ENCODE data around the gene CLDN9. TPM values are rescaled to one million over a fixed set of nuclear protein-coding genes. Genes with fewer than 3 reads are reported as not detected.
A peak's percentile ranks its signal among the peaks of the same experiment; 100 is the strongest.

The CLDN9 gene
- total and polyA plus RNA-seq, 3 donors from 2014 or later = 0.34 to 0.39 (median 0.37) TPM

DNA sequence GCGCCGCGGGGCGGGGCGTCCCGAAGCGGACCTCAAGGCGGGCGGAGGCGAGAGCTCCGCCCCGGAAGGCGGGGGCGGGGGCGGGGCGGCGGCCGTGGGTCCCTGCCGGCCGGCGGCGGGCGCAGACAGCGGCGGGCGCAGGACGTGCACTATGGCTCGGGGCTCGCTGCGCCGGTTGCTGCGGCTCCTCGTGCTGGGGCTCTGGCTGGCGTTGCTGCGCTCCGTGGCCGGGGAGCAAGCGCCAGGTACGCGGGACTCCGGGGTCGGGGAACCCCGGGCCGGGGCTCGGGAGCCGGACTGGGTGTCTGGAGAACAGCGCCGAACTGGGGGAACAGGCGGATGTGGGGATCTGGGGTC, 7.5 kb downstream of the CLDN9 start, which contains the start of gene TNFRSF12A:
TNFRSF12A (plus strand) TSS at position 122 of the 357 bp plus-strand sequence; CDS start at position 152, 30 bp downstream.
- Histone ChIP-seq H3K27ac (peak within 1 kb of the TSS; percentile 66 to 72), H3K4me1 (peaks cover 35% of the 10 kb centered on the region), H3K36me3 (ENCODE audit: low read depth, missing control alignments) (no peaks in the 10 kb centered on the region), H3K27me3 (no peaks in the 10 kb centered on the region), H3K9me3 (no peaks in the 10 kb centered on the region), H3K4me3 (peak within 1 kb of the TSS; percentile 46 to 63)
- DNase-seq = peak; percentile 78
- TF ChIP-seq, protein P1, sequence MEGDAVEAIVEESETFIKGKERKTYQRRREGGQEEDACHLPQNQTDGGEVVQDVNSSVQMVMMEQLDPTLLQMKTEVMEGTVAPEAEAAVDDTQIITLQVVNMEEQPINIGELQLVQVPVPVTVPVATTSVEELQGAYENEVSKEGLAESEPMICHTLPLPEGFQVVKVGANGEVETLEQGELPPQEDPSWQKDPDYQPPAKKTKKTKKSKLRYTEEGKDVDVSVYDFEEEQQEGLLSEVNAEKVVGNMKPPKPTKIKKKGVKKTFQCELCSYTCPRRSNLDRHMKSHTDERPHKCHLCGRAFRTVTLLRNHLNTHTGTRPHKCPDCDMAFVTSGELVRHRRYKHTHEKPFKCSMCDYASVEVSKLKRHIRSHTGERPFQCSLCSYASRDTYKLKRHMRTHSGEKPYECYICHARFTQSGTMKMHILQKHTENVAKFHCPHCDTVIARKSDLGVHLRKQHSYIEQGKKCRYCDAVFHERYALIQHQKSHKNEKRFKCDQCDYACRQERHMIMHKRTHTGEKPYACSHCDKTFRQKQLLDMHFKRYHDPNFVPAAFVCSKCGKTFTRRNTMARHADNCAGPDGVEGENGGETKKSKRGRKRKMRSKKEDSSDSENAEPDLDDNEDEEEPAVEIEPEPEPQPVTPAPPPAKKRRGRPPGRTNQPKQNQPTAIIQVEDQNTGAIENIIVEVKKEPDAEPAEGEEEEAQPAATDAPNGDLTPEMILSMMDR (IDR thresholded peaks at IDR 0.05) = no peak
- no peak for TF ChIP-seq POLR2A (IDR thresholded peaks at IDR 0.05)
- WGBS, 2 donors = 2% methylated on average over 21 of the region's 49 CpGs; no CpG with 5 or more reads in 1 of the 2 donors
- intact Hi-C loops (cut with DNase I; ENCODE audit: low total_unique reads) = no loop called here

DNA sequence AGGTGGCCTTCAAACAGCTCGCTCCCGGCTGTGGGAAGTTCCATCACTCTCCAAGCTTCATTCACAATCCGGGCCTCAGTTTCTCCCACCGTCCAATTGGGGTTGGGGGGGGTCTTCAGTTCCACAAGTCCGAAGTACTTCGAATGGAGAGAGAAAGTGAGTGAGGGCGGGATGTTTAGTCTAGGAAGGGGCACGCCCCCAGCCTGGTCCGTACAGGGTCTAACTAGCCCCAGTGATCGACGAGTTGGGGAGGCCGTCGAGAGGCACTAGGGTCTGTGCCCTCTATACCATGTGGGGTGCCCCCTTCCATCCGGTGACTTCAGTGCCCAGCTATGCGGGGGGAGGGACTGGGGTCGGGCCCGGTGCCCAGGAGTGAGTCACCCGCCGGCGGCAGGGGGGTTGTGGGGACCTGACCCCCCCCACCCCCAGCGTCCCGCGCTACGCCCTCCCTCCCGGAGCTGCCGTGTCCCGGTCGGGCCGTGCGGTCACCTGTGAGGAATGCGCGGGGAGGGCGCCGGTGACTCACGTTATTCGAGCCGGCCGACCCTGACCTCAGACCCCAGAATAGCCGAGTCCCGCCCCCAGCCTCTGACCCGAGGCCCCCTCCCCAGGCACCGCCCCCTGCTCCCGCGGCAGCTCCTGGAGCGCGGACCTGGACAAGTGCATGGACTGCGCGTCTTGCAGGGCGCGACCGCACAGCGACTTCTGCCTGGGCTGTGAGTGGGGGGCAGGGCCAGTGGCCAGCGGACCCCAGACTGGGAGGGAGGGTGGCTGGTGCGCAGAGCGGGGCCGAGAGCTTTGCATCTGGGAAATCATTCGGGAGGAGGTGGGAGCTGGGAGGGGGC, 8.1 kb downstream of the CLDN9 start:
- no peaks in the 10 kb centered on the region for H3K27me3 ChIP-seq
- peak overlapping the region; percentile 66 to 72 for H3K27ac ChIP-seq
- peaks cover 35% of the 10 kb centered on the region for H3K4me1 ChIP-seq
- TF ChIP-seq, protein P1 (IDR thresholded peaks at IDR 0.05) = no peak
- TF ChIP-seq POLR2A (IDR thresholded peaks at IDR 0.05) = no peak
- H3K36me3 ChIP-seq (ENCODE audit: low read depth, missing control alignments) = no peaks in the 10 kb centered on the region
- 0 to 2% methylated on average over 10 to 34 of the region's 57 CpGs for WGBS, 2 donors
- peak overlapping the region; percentile 46 to 63 for H3K4me3 ChIP-seq
- H3K9me3 ChIP-seq = no peaks in the 10 kb centered on the region
- DNase-seq = peak; percentile 63
- intact Hi-C loops (cut with DNase I; ENCODE audit: low total_unique reads) = no loop called here

DNA sequence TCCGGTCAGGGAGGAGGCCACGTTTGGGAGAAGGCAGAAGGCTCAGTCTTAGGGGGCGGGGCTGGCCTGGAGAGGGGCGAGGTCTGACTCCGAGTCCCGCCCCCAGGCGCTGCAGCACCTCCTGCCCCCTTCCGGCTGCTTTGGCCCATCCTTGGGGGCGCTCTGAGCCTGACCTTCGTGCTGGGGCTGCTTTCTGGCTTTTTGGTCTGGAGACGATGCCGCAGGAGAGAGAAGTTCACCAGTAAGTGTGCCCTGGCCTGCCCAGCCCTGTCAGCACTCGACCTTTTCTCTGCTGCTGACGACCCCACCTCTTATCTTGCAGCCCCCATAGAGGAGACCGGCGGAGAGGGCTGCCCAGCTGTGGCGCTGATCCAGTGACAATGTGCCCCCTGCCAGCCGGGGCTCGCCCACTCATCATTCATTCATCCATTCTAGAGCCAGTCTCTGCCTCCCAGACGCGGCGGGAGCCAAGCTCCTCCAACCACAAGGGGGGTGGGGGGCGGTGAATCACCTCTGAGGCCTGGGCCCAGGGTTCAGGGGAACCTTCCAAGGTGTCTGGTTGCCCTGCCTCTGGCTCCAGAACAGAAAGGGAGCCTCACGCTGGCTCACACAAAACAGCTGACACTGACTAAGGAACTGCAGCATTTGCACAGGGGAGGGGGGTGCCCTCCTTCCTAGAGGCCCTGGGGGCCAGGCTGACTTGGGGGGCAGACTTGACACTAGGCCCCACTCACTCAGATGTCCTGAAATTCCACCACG, 8.9 kb downstream of the CLDN9 start:
- H3K27ac ChIP-seq = peak overlapping the region; percentile 66 to 94
- TF ChIP-seq POLR2A (IDR thresholded peaks at IDR 0.05) = no peak
- TF ChIP-seq, protein P1 (IDR thresholded peaks at IDR 0.05) = no peak
- H3K4me3 ChIP-seq = peak overlapping the region; percentile 46 to 63
- 4 to 6% methylated on average over 16 to 25 of the region's 25 CpGs for WGBS, 2 donors
- no peaks in the 10 kb centered on the region for H3K36me3 ChIP-seq (ENCODE audit: low read depth, missing control alignments)
- H3K9me3 ChIP-seq = no peaks in the 10 kb centered on the region
- peaks cover 35% of the 10 kb centered on the region for H3K4me1 ChIP-seq
- DNase-seq = peak; percentile 81
- H3K27me3 ChIP-seq = no peaks in the 10 kb centered on the region
- intact Hi-C loops (cut with DNase I; ENCODE audit: low total_unique reads) = no loop called here

DNA sequence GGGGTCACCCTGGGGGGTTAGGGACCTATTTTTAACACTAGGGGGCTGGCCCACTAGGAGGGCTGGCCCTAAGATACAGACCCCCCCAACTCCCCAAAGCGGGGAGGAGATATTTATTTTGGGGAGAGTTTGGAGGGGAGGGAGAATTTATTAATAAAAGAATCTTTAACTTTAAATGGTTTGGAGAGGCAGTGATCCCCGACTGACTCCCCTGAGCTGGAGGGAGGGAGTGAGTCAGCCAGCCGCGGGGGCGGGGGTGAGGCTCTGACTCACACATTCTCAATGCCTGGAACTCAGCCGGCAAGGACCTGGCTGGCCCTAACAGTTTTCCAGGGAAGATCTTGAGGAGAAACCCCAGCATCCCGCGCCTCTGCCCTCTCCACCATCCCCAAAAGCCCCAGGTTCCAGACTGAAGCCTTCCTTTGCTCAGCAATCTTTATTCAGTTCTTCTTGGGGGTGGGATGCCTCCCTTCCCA, 9.5 kb downstream of the CLDN9 start:
- Histone ChIP-seq H3K27me3 (no peaks in the 10 kb centered on the region), H3K9me3 (no peaks in the 10 kb centered on the region), H3K4me3 (no peak overlapping the region), H3K27ac (peak overlapping the region; percentile 66 to 94), H3K36me3 (ENCODE audit: low read depth, missing control alignments) (no peaks in the 10 kb centered on the region), H3K4me1 (peaks cover 35% of the 10 kb centered on the region)
- WGBS, 2 donors = 4 to 6% methylated on average over 8 of the region's 8 CpGs
- intact Hi-C loops (cut with DNase I; ENCODE audit: low total_unique reads) = no loop called here
- no peak for TF ChIP-seq POLR2A (IDR thresholded peaks at IDR 0.05)
- TF ChIP-seq, protein P1 (IDR thresholded peaks at IDR 0.05) = no peak
- peak; percentile 93 for DNase-seq
